KOPT-K1 (cell line): ENCODE results near the gene UBE2Q2.

Source experiments
- H3K27ac ChIP-seq: fragments of 200-600 bp; sonication (generic); 2 replicates; pipeline ENCODE4 v1.5.1; 2016; ENCODE audit warnings: antibody characterized with exemption, mild to moderate bottlenecking, low read depth, low read length; ENCODE audit not compliant: poor library complexity, severe bottlenecking
- H3K36me3 ChIP-seq: fragments of 200-600 bp; sonication (generic); 2 replicates; pipeline ENCODE4 v1.5.1; 2017; ENCODE audit warnings: antibody characterized with exemption, mild to moderate bottlenecking, low read length, moderate library complexity; ENCODE audit not compliant: insufficient read depth
- H3K9me3 ChIP-seq: fragments of 200-600 bp; sonication (generic); 2 replicates; pipeline ENCODE4 v1.5.1; 2017; ENCODE audit warnings: antibody characterized with exemption, low read length, mild to moderate bottlenecking; ENCODE audit not compliant: insufficient read depth, poor library complexity, severe bottlenecking

Gene UBE2Q2

GRCh38 chr15:75921732-75922703 lies 78.8 kb downstream of the UBE2Q2 start:
- Histone ChIP-seq H3K36me3 (peaks cover 38% of the 10 kb centered on the region), H3K9me3 (no peaks in the 10 kb centered on the region), H3K27ac (no peak overlapping the region)

- Histone ChIP-seq H3K36me3 (peaks cover 21% of the 10 kb centered on the region; the same call in 1 of the 2 replicates), H3K9me3 (no peaks in the 10 kb centered on the region), H3K27ac (no peak overlapping the region)
These were observed 80.5 kb downstream of the UBE2Q2 start for GRCh38 chr15:75923756-75924155.

GRCh38 chr15:75924576-75924975 lies 81.3 kb downstream of the UBE2Q2 start:
- Histone ChIP-seq H3K27ac (no peak overlapping the region), H3K36me3 (peaks cover 16% of the 10 kb centered on the region; the same call in 1 of the 2 replicates), H3K9me3 (no peaks in the 10 kb centered on the region)

GRCh38 chr15:75925440-75925839 lies 82.2 kb downstream of the UBE2Q2 start:
- Histone ChIP-seq H3K36me3 (peaks cover 11% of the 10 kb centered on the region), H3K27ac (no peak overlapping the region), H3K9me3 (no peaks in the 10 kb centered on the region)

GRCh38 chr15:75926931-75927330 lies 83.7 kb downstream of the UBE2Q2 start:
- H3K9me3 ChIP-seq, result no peaks in the 10 kb centered on the region
- no peak overlapping the region for H3K27ac ChIP-seq
- peaks cover 18% of the 10 kb centered on the region for H3K36me3 ChIP-seq

GRCh38 chr15:75927601-75928000 lies 84.4 kb downstream of the UBE2Q2 start:
- Histone ChIP-seq H3K27ac (no peak overlapping the region), H3K36me3 (peaks cover 19% of the 10 kb centered on the region), H3K9me3 (no peaks in the 10 kb centered on the region)

GRCh38 chr15:75928680-75929608 lies 85.7 kb downstream of the UBE2Q2 start:
- Histone ChIP-seq H3K9me3 (no peaks in the 10 kb centered on the region), H3K27ac (no peak overlapping the region), H3K36me3 (peaks cover 30% of the 10 kb centered on the region)

GRCh38 chr15:75929799-75930565 lies 86.7 kb downstream of the UBE2Q2 start:
- Histone ChIP-seq H3K27ac (no peak overlapping the region), H3K9me3 (no peaks in the 10 kb centered on the region), H3K36me3 (peaks cover 38% of the 10 kb centered on the region)

GRCh38 chr15:75930866-75931265 lies 87.6 kb downstream of the UBE2Q2 start:
- Histone ChIP-seq H3K9me3 (no peaks in the 10 kb centered on the region), H3K27ac (no peak overlapping the region), H3K36me3 (peaks cover 45% of the 10 kb centered on the region)

- Histone ChIP-seq H3K9me3 (no peaks in the 10 kb centered on the region), H3K36me3 (peaks cover 4% of the 10 kb centered on the region; the same call in 1 of the 2 replicates)
These were observed 99.2 kb downstream of the UBE2Q2 start for GRCh38 chr15:75942464-75942863.

GRCh38 chr15:75943246-75943645 lies 100.0 kb downstream of the UBE2Q2 start:
- H3K9me3 ChIP-seq, result no peaks in the 10 kb centered on the region

More at GRCh38 chr15:75942464-75942863, 99.2 kb downstream of the UBE2Q2 start:
- no peak overlapping the region for H3K27ac ChIP-seq

GRCh38 chr15:75943713-75944215 lies 100.5 kb downstream of the UBE2Q2 start:
- Histone ChIP-seq H3K36me3 (no peaks in the 10 kb centered on the region), H3K27ac (no peak overlapping the region)

More at GRCh38 chr15:75943246-75943645, 100.0 kb downstream of the UBE2Q2 start:
- no peaks in the 10 kb centered on the region for H3K36me3 ChIP-seq
- H3K27ac ChIP-seq, result no peak overlapping the region

GRCh38 chr15:75945953-75946352 lies 102.7 kb downstream of the UBE2Q2 start:
- Histone ChIP-seq H3K27ac (no peak overlapping the region), H3K36me3 (no peaks in the 10 kb centered on the region), H3K9me3 (no peaks in the 10 kb centered on the region)

More at GRCh38 chr15:75943713-75944215, 100.5 kb downstream of the UBE2Q2 start:
- H3K9me3 ChIP-seq, result no peaks in the 10 kb centered on the region

GRCh38 chr15:75947092-75947491 lies 103.8 kb downstream of the UBE2Q2 start:
- Histone ChIP-seq H3K27ac (no peak overlapping the region), H3K36me3 (no peaks in the 10 kb centered on the region), H3K9me3 (no peaks in the 10 kb centered on the region)
